Measurements from ENCODE around the gene LZTS3.

LZTS3 gene

DNA sequence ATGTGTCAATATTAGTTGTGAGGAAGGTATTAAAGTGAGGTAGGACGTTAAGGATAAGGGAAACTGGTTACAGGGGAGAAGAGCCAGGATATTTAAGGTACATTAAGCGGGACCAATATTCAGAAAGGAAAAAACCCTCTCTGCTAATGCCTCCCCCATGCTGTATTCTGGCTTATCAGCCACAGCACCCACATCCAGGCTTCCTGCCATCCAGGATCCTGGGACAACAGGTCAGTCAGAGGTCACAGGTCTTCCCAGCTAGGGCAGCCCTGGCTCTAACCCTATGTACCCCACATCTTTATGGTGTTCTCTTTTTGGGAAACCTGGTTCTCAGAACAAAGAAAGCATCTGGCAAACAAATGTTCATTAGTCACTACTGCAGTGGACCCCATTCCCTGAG, 25.9 kb upstream of the LZTS3 start:
- Histone ChIP-seq H3K79me2 (ENCODE audit: insufficient read depth, low read length) (peaks cover 11% of the 10 kb centered on the region), H3K27ac (ENCODE audit: low read depth, low read length) (no peak overlapping the region), H3F3A (ENCODE audit: insufficient read depth) (no peaks in the 10 kb centered on the region), H3K9me3 (ENCODE audit: insufficient read depth, low read length) (no peaks in the 10 kb centered on the region), H3K4me2 (ENCODE audit: low read depth, low read length, poor library complexity, severe bottlenecking) (no peak overlapping the region), H3K4me3 (ENCODE audit: insufficient read depth, low read length, poor library complexity, severe bottlenecking) (no peak overlapping the region), H2AFZ (ENCODE audit: low read depth, low read length, severe bottlenecking) (no peak overlapping the region), H3K9me2 (replicated peaks; ENCODE audit: insufficient read depth, low read length) (no peaks in the 10 kb centered on the region), H4K20me1 (ENCODE audit: low read depth, low read length) (no peaks in the 10 kb centered on the region), H3K9ac (ENCODE audit: low read length) (no peak overlapping the region), H3K36me3 (ENCODE audit: low read length) (no peaks in the 10 kb centered on the region; the same call in 1 of the 2 replicates), H3K27me3 (ENCODE audit: low read length) (no peaks in the 10 kb centered on the region)
- TF ChIP-seq, protein P1, sequence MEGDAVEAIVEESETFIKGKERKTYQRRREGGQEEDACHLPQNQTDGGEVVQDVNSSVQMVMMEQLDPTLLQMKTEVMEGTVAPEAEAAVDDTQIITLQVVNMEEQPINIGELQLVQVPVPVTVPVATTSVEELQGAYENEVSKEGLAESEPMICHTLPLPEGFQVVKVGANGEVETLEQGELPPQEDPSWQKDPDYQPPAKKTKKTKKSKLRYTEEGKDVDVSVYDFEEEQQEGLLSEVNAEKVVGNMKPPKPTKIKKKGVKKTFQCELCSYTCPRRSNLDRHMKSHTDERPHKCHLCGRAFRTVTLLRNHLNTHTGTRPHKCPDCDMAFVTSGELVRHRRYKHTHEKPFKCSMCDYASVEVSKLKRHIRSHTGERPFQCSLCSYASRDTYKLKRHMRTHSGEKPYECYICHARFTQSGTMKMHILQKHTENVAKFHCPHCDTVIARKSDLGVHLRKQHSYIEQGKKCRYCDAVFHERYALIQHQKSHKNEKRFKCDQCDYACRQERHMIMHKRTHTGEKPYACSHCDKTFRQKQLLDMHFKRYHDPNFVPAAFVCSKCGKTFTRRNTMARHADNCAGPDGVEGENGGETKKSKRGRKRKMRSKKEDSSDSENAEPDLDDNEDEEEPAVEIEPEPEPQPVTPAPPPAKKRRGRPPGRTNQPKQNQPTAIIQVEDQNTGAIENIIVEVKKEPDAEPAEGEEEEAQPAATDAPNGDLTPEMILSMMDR (IDR thresholded peaks at IDR 0.05; ENCODE audit: insufficient read depth, low read length, poor library complexity, severe bottlenecking): no peak
- no peak for TF ChIP-seq EZH2phosphoT487 (conservative IDR thresholded peaks at IDR 0.05; ENCODE audit: low read length)

DNA sequence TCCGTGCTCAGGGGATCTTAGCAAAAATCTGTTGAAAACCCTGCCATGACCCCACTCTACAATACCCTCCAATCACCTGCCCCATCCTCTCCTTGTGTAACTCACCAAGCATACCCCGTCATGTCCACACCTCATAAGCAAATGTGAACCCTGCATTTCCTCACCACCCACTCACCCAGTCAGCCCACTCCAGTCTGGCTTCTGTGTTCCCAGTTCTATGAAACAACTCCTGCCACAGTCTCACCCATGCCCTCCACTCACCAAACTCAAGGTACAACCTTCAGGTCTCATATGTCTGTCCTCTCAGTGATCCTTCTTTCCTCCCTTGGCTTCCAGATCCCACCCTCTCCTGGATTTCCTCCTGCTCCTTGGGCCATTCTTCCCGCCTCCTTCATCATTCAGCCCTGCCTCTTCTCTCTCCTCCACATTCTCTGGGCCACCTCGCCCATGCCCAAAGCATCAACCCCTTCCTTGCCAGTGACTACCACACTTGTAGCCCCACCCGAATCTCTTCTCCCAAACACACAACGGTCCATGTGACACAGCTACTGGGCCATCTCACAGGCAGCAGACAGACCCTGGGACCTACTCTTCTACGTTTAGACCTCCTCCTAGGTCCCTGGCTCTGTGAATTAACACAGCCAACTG, 22.4 kb upstream of the LZTS3 start:
- H3K4me2 ChIP-seq (ENCODE audit: low read depth, low read length, poor library complexity, severe bottlenecking): no peak overlapping the region
- H3K4me3 ChIP-seq (ENCODE audit: insufficient read depth, low read length, poor library complexity, severe bottlenecking): no peak overlapping the region
- H4K20me1 ChIP-seq (ENCODE audit: low read depth, low read length): no peaks in the 10 kb centered on the region
- H3K9ac ChIP-seq (ENCODE audit: low read length): no peak overlapping the region
- H3K79me2 ChIP-seq (ENCODE audit: insufficient read depth, low read length): no peaks in the 10 kb centered on the region
- no peaks in the 10 kb centered on the region; the same call in 1 of the 2 replicates for H3K36me3 ChIP-seq (ENCODE audit: low read length)
- TF ChIP-seq EZH2phosphoT487 (conservative IDR thresholded peaks at IDR 0.05; ENCODE audit: low read length): no peak
- TF ChIP-seq, protein P1 (IDR thresholded peaks at IDR 0.05; ENCODE audit: insufficient read depth, low read length, poor library complexity, severe bottlenecking): no peak
- H3K9me2 ChIP-seq (replicated peaks; ENCODE audit: insufficient read depth, low read length): no peaks in the 10 kb centered on the region
- H3K27me3 ChIP-seq (ENCODE audit: low read length): no peaks in the 10 kb centered on the region
- no peaks in the 10 kb centered on the region for H3K9me3 ChIP-seq (ENCODE audit: insufficient read depth, low read length)
- no peaks in the 10 kb centered on the region for H3F3A ChIP-seq (ENCODE audit: insufficient read depth)
- H3K27ac ChIP-seq (ENCODE audit: low read depth, low read length): no peak overlapping the region
- H2AFZ ChIP-seq (ENCODE audit: low read depth, low read length, severe bottlenecking): no peak overlapping the region

DNA sequence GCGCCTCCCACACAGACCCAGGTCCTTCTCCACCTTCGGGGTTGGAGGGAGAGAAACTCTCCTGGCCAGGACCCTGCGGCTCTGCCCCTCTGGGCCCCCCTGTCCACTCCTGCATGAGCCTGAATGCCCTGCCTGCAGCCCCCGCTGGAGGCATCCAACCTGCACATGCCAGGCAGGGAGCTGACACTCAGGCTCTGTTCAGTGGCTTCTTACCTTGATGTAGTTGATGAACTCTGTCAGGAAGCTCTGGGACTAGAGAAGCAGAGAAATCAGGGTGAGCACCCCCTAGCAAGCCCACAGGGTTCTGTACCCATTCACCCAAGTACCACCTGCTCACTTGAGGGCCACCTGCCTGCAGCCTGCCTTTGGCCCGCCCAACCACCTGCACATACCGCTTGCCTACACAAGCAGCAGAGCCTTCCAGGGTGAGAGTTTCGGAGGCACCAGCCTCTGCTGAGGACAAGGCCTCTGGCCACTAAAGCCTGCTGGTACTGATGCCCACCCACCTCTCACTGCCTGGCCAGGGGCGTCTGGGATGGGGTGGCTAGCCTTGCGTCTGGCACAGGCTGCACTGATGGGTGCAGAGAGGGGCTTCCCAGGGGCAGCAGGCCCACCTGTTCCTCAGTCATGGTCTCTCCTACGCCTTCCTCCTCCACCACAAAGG, 21.4 kb upstream of the LZTS3 start:
- Histone ChIP-seq H3F3A (ENCODE audit: insufficient read depth) (no peaks in the 10 kb centered on the region), H2AFZ (ENCODE audit: low read depth, low read length, severe bottlenecking) (no peak overlapping the region), H3K4me3 (ENCODE audit: insufficient read depth, low read length, poor library complexity, severe bottlenecking) (no peak overlapping the region), H3K27me3 (ENCODE audit: low read length) (no peaks in the 10 kb centered on the region), H3K9me2 (replicated peaks; ENCODE audit: insufficient read depth, low read length) (no peaks in the 10 kb centered on the region), H4K20me1 (ENCODE audit: low read depth, low read length) (no peaks in the 10 kb centered on the region), H3K36me3 (ENCODE audit: low read length) (no peaks in the 10 kb centered on the region; the same call in 1 of the 2 replicates), H3K9me3 (ENCODE audit: insufficient read depth, low read length) (no peaks in the 10 kb centered on the region), H3K4me2 (ENCODE audit: low read depth, low read length, poor library complexity, severe bottlenecking) (no peak overlapping the region), H3K9ac (ENCODE audit: low read length) (no peak overlapping the region), H3K79me2 (ENCODE audit: insufficient read depth, low read length) (no peaks in the 10 kb centered on the region), H3K27ac (ENCODE audit: low read depth, low read length) (no peak overlapping the region)
- TF ChIP-seq EZH2phosphoT487 (conservative IDR thresholded peaks at IDR 0.05; ENCODE audit: low read length): no peak
- TF ChIP-seq, protein P1 (IDR thresholded peaks at IDR 0.05; ENCODE audit: insufficient read depth, low read length, poor library complexity, severe bottlenecking): no peak

All from SU-DHL-6 (cell line).